Nephron progenitor cell (in vitro differentiated cells): Measurements from ENCODE around the gene CEP164.

Experiments
- DNase-seq: peaks from one replicate; pipeline ENCODE4 v3.0.0; 2021
- H3K27ac Mint-ChIP-seq: 2 replicates; pipeline ENCODE4 v1.8.0; 2021; ENCODE audit warnings: mild to moderate bottlenecking, moderate library complexity, mixed read lengths
- H3K27me3 Mint-ChIP-seq: 2 replicates; pipeline ENCODE4 v1.8.0; 2021; ENCODE audit warnings: mild to moderate bottlenecking, low read depth, mixed read lengths; ENCODE audit not compliant: poor library complexity
- H3K36me3 Mint-ChIP-seq: 2 replicates; pipeline ENCODE4 v1.8.0; 2021; ENCODE audit warnings: low read depth, mixed read lengths
- H3K4me1 Mint-ChIP-seq: 2 replicates; pipeline ENCODE4 v1.8.0; 2021; ENCODE audit warnings: mixed read lengths
- H3K4me3 Mint-ChIP-seq: 2 replicates; pipeline ENCODE4 v1.8.0; 2021; ENCODE audit warnings: mild to moderate bottlenecking, moderate library complexity, mixed read lengths
- H3K9me3 Mint-ChIP-seq: 2 replicates; pipeline ENCODE4 v1.8.0; 2021; ENCODE audit warnings: mild to moderate bottlenecking, moderate library complexity, mixed read lengths
- CTCF ChIP-seq: fragments of 200-600 bp; sonication (generic); IDR thresholded peaks from 2 replicates; pipeline ENCODE4 v1.5.0; 2021; ENCODE audit warnings: antibody characterized with exemption

Gene CEP164

DNA sequence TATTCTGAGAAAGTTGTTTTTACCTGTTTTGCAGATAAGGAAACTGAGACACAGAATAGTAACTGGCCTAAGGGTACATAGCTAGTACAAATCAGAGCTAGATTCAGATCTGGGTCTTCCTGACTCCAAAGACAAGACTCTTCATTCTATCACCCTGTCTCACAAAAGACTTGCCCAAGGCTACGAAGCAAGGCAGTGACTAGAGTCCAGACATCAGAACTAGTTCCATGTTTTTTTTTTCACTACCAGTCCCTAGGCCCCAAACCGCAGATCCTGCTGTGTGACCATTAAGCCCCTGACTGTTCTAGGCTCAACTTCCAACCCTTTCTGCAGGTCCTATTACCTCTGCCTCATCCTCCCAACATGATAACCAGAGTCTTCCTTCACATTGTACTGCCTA, 35.0 kb upstream of the CEP164 start:
- Mint-ChIP-seq H3K9me3 (no peaks in the 10 kb centered on the region), H3K4me1 (peaks cover 9% of the 10 kb centered on the region), H3K36me3 (peaks cover 67% of the 10 kb centered on the region), H3K27me3 (no peaks in the 10 kb centered on the region), H3K27ac (peak overlapping the region; percentile 77), H3K4me3 (no peak overlapping the region)
- no peak for TF ChIP-seq CTCF
- no peak for DNase-seq

GRCh38 chr11:117295438-117296137, 32.1 kb upstream of the CEP164 start:
- Mint-ChIP-seq H3K4me3 (no peak overlapping the region), H3K9me3 (no peaks in the 10 kb centered on the region), H3K36me3 (peaks cover 47% of the 10 kb centered on the region), H3K27ac (peak overlapping the region; percentile 90), H3K4me1 (peaks cover 34% of the 10 kb centered on the region), H3K27me3 (no peaks in the 10 kb centered on the region)
- no peak for TF ChIP-seq CTCF
- no peak for DNase-seq

GRCh38 chr11:117296881-117297280, 30.8 kb upstream of the CEP164 start:
- H3K4me3 Mint-ChIP-seq: no peak overlapping the region
- TF ChIP-seq CTCF: no peak
- no peaks in the 10 kb centered on the region for H3K9me3 Mint-ChIP-seq
- H3K36me3 Mint-ChIP-seq: peaks cover 34% of the 10 kb centered on the region
- no peak for DNase-seq
- H3K4me1 Mint-ChIP-seq: peaks cover 47% of the 10 kb centered on the region
- no peaks in the 10 kb centered on the region for H3K27me3 Mint-ChIP-seq
- no peak overlapping the region for H3K27ac Mint-ChIP-seq

- H3K4me3 Mint-ChIP-seq: no peak overlapping the region
- H3K4me1 Mint-ChIP-seq: peaks cover 54% of the 10 kb centered on the region
- peak overlapping the region; percentile 90 for H3K27ac Mint-ChIP-seq
- no peak for TF ChIP-seq CTCF
- H3K9me3 Mint-ChIP-seq: no peaks in the 10 kb centered on the region
- peaks cover 21% of the 10 kb centered on the region for H3K36me3 Mint-ChIP-seq
- no peaks in the 10 kb centered on the region for H3K27me3 Mint-ChIP-seq
- no peak for DNase-seq
Measured at GRCh38 chr11:117298195-117298594, 29.5 kb upstream of the CEP164 start.

DNA sequence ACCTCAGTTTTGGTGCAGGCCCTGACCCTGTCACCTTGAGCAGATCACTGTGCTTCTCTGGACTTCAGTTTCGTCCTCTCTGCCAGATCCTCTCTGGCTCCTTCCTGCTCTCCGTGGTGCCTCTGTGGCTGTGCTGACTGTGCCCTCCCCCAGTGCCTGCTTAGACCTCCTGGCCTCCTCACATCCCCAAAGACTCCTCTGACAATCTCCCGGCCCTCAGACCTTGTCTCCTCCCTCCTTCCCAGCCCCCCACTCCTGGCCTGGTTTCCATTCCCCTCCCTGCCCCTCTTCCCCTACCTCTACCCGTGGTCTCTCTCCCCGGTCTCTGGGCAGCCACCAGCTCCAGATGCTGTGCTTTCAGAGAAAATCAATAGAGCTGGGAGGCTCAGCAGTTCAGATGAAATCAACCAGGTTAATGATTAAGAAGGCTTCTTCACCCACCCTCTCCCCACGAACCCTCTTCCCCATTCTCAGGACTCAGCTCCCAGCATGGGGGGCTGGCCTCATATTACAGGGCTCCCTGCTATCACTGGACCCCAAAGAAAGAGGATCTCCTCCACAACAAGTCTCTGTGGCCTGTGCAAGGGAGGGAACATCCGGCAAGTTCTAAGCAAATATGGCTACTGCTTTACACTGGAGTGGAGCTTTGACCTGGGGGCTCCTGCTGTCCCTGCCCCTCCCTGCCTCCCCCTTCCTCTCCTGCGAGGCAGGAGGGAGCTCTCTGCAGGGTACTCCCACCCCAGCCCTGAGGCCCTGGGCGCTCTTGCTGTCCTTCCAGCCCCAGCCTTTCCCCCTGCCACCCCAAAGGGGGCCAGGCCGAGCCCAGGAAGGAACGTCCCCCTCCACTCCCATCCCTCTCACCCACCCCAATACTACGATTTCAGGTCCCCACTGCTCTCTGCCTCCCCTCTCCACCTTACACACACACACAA, 28.0 kb upstream of the CEP164 start:
- H3K9me3 Mint-ChIP-seq: no peaks in the 10 kb centered on the region
- peaks cover 13% of the 10 kb centered on the region for H3K36me3 Mint-ChIP-seq
- TF ChIP-seq CTCF: no peak
- H3K27ac Mint-ChIP-seq: peak overlapping the region; percentile 97
- peak overlapping the region; percentile 60 for H3K4me3 Mint-ChIP-seq
- H3K27me3 Mint-ChIP-seq: no peaks in the 10 kb centered on the region
- peak; percentile 18 for DNase-seq
- peaks cover 68% of the 10 kb centered on the region for H3K4me1 Mint-ChIP-seq
